Raji (cell line): ENCODE measurements around the gene BAHCC1.

Source experiments
- POLR2A ChIP-seq: IDR thresholded peaks from 2 replicates; pipeline ENCODE4 v1.6.1; 2011; ENCODE audit warnings: low read depth, low read length, control low read depth; ENCODE audit not compliant: insufficient read depth

Gene BAHCC1

DNA sequence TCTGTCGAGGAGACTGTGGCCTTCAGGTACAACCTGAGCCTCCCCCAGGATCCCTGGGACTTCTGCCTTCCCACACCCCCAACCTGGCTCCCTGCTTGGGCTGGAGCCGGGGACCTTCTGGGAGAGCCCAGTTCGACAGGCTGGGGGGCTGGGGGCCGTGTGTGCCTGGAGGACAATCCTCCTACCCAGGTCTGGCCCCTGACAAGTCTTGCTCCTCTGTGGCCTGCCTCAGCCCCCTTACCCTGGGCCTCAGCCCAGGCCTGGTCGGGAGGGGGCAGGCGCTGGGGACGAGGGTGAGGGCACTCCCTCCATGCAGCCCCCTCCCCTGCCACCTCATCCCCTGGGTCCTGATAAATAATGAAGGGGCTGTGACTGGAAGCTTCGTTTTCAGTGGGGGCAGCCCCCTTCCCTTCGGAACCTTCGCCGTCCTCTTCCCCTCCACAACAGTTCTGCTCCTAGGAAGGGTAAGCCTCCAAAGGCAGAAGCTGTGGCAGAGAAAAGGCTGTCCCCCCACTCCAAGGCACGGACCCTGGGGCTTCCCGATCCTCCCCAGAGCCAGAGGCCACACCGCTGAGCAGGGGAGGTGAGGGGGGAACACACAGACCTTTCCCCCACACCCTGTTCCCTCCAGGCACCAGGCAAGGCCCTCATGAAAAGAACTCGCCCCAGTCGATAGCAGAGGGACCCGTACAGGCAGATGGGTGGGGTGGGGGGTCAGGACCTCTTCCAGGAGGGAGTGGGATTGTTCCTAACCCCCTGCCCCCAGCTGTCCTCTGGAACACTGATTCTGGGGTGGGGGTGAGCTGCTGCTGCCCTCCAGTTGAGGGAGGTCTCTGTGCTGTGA is 5.0 kb upstream of the BAHCC1 start:
- no peak for TF ChIP-seq POLR2A

DNA sequence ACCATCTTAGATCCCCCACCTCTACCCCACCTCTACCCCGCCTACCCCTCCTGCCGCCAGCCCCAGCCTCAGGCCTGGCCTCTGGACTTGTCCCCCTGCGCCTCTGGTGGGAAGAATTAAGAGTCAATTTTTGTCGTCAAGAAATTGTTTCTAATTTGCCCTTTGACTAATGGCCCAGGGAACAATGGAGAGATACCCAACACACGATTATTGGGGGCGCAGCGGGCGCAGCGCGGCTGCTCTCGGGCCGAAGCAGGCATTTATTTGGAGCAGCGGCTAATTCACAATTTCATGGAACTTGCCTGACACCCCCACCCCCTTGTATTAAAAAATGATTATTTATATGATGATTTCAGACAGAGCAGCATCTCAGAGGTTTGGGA is 4.4 kb upstream of the BAHCC1 start:
- no peak for TF ChIP-seq POLR2A

DNA sequence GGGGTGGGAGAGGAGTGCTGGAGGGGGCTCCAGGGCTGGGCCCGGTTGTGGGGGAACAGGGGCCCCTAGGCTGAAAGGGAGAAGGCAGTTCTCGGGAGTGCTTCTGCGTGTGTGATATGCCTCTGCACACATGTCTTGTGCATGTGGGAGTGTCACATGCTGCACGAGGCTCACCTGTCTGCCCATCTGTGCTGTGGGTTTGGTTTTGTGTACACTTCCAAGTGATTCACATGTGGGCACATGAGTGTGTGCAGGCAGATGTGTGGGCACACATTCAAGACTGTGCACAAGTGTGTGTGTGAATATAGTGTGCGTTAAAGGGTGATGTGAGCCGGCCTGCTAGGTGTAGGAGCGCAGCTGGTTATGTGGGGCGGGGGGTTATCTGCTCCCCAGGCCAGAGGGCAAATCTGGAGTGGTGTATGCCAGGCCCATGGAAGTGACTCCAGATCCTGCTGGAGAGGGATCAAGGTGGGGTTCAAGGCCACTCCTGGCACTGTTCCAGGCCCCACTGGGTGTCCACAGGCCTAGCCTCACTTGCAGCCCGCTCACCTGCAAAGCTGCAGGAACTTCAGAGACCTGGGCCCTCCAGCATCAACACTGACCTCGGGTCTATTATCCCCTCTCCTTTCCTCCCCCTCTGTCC is 3.8 kb upstream of the BAHCC1 start:
- TF ChIP-seq POLR2A, result no peak

DNA sequence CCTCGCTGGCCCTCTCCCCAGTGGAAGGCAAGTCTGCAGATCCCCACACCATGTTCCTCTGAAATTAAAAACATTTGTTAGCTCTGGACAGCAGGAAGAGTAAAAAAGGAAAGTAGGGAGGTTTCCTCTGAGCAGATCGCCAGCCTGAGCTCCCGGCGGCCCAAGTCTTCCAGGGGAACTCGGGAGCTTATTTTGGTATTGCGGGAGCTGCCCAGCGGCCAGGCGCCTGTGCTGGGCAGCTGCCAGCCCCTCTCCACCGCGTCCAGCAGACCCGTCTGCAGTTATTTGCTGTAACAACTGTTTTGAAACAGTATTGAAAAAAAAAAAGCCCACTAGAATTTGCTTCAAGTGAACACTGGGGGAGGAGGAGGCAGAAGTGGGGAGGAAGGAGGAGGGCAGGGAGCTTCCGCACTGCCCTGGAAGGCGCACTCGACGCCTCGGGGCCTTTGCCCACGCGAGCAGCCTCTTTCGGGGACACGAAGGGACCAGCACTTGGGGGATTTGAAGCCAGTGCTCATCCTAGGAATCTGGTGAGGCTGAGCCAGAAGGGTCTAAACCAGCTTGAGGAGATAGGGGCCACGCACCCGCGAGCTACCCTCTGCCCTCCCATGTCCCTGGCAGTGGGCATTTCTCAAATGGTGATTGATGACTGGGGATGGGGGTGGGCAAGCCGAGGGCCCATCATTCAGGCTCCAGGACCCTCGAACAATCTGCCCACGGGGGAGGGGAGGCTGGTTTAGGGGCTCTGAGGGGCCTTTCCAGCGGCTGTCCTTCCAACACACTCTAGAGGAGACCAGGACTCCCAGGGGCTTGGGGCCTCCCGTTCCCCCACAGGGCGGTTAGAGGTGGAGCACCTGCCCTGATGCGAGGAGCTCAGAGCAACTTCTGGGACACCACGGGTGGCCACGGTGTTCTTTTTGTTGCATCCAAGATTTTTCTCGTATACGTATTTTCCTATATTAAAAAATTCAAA is 3.0 kb upstream of the BAHCC1 start:
- no peak for TF ChIP-seq POLR2A

DNA sequence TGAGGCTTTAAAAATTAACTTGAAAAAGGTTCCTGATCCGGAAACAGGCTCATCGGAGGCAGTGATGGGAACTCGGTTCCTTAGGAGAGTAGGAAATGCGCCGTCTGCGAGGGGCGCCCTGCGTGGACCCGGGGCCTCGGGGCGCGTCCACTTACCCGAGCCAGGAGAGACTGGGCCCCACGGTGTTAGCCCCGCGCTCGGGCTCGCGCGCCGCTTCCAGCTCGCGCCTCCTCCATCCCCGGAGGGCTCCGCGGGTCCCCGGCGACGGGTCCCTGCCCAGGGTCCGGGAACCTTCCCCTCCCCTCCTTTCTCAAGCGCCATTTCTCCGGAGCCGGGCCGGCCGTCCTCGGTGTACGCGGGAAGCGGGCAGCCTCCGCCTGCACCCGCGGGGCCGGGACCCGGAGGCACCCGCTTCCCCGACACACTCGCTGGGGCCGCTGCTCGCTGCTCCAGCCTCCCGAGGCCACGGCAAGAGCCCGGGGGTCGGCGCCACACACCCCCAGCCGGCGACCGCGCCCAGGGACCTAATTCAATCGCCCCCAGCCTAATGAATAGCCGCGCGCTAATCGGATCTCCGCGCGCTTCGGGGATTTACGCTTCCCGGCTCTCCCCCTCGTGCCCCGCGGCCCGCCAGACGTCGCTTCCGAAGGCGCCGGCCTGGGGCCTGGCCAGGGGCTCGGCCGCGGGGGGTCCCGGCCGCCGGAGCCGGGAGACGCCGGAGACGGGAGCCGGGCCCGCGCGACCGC is 2.2 kb upstream of the BAHCC1 start:
- TF ChIP-seq POLR2A, result no peak

DNA sequence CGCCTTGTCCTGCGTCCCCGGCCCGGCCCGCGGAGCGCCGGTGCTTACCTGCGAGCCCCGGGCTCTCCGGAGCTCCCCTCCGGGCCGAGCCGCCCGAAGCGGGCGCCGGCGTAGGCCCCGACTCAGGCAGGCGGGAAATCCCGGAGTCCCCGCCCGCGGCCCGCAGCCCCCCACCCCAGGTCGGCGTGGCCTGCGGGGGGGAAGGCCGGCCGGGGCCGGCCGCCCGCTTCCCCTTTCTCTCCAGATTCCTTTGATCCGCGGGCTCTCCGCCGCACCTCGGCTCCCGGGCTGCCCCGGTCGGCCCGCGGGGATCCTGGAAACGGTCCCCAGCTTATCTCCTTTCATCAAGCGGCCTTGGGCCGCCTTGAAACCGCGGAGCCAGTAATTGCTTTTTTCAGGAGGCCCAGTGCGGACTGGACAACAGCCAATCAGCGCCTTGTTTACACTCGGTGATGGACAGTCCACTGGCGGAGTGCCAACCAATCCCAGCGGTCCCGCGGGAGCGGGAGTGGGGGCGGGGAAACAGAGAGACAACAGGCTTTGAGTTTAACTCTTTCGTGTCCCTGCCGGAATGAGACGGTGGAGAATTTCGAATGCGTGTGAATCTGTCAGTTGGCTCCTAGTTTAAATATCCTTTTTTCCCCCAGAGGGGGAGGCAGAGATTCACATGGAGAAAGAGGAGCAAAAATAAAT is 1.4 kb upstream of the BAHCC1 start:
- TF ChIP-seq POLR2A, result peak; percentile 36; the same call in 1 of the 2 replicates

DNA sequence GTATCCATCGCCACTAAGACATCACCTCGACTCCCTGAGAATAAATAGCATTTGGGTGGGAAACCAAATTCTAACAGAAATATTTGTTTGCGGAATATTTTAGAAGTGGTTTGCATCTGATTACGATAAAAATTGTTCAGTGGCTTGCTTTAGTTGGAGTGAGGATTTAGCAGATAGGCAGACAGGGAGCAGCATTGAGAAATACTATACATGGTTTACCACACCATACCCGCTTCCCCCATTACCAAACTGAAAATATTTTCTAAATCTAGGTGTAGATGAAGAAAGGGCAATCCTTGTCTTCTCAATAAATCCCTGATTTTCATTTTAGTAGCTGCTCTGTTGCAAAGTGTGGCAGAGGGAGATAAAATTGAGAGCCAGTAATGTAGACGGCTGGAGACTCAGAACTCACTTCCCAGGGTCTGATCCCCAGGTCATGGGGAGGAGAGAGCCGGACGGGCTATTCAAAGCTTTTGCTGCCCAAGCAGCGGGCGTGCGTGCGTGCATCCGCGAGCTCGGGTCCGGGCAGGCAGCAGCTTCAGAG is 808 bp upstream of the BAHCC1 start:
- TF ChIP-seq POLR2A, result no peak

DNA sequence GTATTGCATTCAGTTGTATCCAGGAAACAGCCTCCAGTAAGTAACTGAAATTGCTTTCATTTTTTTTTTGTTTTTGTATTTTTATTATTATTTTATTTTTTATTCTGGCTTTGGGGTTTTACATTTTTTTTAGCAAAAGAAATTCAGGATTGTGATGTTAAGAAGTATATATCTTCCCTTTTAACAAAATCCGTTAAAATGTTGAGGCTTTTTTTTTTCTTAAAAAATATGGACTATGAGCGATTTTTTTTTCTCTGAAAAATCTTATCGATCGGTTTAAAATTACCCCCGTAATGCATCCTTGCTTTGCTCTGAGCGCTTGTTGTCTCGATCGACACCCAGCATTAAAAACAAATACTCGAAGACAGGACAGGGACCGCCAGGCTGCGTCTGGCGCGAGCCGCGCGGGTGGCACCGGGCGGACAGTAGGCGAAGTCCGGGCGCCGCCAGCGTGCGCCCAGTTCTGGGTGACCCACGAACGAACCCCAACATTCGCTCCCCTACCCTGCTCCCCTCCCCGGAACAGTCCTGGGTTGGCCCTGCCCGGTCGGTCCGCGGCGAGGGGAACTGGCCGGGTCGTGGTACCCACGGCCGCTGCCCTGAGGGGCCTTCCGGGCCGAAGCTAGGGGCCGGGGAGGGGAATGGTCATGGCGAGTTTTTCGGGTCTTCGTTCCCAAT is 482 bp downstream of the BAHCC1 start:
- TF ChIP-seq POLR2A, result no peak

DNA sequence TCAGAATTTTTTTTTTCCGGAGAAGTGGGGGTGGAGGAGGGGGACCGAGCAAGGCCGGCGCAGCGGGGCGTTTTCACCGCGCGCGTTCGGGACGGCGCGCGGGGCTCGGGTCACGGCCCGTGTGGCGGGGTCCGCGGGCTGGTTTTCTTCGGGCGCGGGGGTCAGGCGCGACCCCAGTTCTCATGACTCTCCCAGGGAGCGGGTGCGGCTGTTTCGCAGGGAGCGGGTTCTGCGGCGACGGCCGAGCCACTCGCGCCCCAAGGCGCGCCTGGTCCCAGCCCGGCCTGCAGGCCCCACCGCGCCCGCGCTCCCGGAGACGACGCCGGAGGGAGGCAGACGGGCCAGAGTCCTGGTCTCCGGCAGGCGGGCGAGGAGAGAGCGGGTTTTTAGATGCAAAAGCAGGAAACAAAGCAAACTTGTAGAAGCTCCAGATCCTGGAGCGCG is 1.0 kb downstream of the BAHCC1 start:
- TF ChIP-seq POLR2A, result no peak

DNA sequence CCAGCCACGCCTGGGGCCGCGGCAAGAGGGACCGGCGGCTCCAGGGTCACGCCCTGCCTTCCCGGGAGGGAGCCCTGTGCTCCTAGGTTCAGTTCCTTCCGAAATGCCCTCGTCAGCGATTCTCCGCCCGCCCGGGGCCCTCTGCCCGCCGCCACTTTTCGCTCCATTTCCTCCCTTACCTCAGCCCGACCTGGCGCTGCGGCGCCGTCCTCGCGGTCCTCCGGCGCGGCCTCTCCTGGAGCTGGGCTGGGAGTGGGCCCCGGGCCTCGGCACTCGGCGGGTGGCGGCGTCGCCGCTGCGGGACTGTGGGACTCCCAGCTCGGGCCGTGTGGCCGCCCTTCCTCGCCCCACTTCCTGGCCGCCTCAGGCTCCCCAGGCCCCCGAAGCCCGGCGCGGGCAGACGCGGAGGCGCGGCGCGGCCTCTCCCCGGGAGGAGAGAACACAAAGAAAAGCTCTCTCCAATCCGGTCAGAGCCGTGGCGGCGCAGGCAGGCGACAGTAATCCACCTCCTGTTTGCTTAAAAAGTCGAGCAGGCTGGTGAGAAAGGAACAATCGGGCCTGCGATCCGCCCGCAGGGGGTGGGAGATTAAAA is 1.6 kb downstream of the BAHCC1 start:
- TF ChIP-seq POLR2A, result no peak

DNA sequence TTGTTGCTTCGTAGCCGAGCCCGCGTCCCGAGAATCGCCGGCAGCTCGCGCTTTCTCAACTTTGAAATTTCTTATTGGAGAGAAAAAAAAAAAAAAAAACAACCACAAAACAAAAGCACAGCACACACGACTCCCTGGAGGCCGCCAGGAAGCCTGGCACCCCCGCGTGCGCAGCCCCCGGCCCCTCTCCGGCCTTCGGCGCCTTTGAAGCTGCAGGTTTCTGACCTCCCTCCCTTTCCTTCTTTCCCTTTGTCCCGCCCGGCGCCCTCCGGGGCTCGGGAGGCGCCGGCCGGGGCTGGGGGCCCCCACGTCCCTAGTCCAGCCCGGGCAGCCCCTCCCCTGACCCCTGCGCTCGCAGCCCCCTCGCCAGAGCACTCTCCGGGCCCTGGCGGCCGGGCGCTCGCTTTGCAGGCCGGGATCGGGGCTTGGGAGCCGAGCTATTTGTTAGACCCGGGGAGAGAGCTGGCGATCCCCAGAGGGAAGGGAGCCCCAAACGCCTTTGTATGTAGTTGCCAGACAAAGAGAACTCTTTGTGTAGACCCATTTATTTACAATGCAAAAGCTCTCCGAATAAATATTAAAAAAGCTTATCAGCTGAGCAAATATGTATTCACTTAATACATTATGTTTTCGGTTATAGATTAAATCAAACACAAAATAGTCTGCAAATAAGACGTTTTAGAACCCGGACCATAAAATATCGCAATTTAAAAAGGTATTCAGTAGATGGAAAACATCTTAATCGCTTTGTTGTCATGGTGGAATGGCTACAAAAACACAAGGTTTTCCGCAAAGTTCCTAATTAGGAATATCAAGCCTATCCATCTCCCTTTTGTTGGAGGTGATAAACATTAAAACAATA is 2.3 kb downstream of the BAHCC1 start:
- TF ChIP-seq POLR2A, result no peak
